IMR-90 (cell line): Measurements from ENCODE around the gene SALL4. TPM values are rescaled to one million over a fixed set of nuclear protein-coding genes. Genes with fewer than 3 reads are reported as not detected.

Experiments used
- ATAC-seq: fragments of 200-7000 bp; cut with Tn5 transposase; 2 replicates; pipeline ENCODE4 v1.9.1; 2020; ENCODE audit warnings: low read depth, mild to moderate bottlenecking, moderate library complexity
- BruUV-seq: library from RNA; stranded (reverse); fragments of 400-500 nt; replicated peaks from 2 replicates; lab custom pipeline; 2021; lab: Mats Ljungman, UMichigan
- CTCF ChIA-PET: fragments of 300-600 bp; formaldehyde crosslinking; extraction: SDS; loops from one replicate; lab custom pipeline; 2021; ENCODE audit warnings: antibody characterized with exemption; lab: Yijun Ruan, JAX
- POLR2A ChIA-PET: fragments of 300-600 bp; sonication (Branson Sonifier 250); formaldehyde crosslinking; loops from one replicate; lab custom pipeline; 2022; ENCODE audit warnings: antibody characterized with exemption; ENCODE audit not compliant: unreplicated experiment; lab: Charles Lee
- DNase-seq: peaks from one replicate; pipeline ENCODE4 v3.0.0; 2013
- H2AFZ ChIP-seq: replicated peaks from 2 replicates; pipeline ENCODE3; 2013; ENCODE audit warnings: low read length, mild to moderate bottlenecking; ENCODE audit not compliant: poor library complexity
- H2AK5ac ChIP-seq: 2 replicates; pipeline ENCODE4 v1.6.1; 2013; ENCODE audit warnings: low read depth, low read length, inconsistent platforms
- H2AK9ac ChIP-seq: replicated peaks from 2 replicates; pipeline ENCODE3; 2013; ENCODE audit warnings: mild to moderate bottlenecking, low read depth, low read length, moderate library complexity; ENCODE audit not compliant: poor library complexity
- H2BK120ac ChIP-seq: 2 replicates; pipeline ENCODE4 v1.6.1; 2013; ENCODE audit warnings: low read depth, low read length, inconsistent platforms
- H2BK15ac ChIP-seq: 3 replicates; pipeline ENCODE4 v1.6.1; 2013; ENCODE audit warnings: low read depth, low read length, inconsistent platforms
- H2BK20ac ChIP-seq: 2 replicates; pipeline ENCODE4 v1.6.1; 2013; ENCODE audit warnings: low read depth, mild to moderate bottlenecking, inconsistent platforms, low read length, moderate library complexity
- H2BK5ac ChIP-seq: 2 replicates; pipeline ENCODE4 v1.6.1; 2013; ENCODE audit warnings: mild to moderate bottlenecking, low read depth, low read length, inconsistent platforms; ENCODE audit not compliant: poor library complexity, severe bottlenecking
- H3K14ac ChIP-seq: replicated peaks from 2 replicates; pipeline ENCODE4 v1.6.1; 2013; ENCODE audit warnings: low read depth, low read length, inconsistent platforms
- H3K18ac ChIP-seq: 2 replicates; pipeline ENCODE4 v1.6.1; 2013; ENCODE audit warnings: low read depth, low read length, control low read depth
- H3K23ac ChIP-seq: 2 replicates; pipeline ENCODE4 v1.6.1; 2013; ENCODE audit warnings: low read depth, low read length, inconsistent platforms
- H3K27ac ChIP-seq: 2 replicates; pipeline ENCODE4 v1.5.1; 2013; ENCODE audit warnings: mild to moderate bottlenecking, control low read depth, low read length; ENCODE audit not compliant: insufficient read depth
- H3K27me3 ChIP-seq: 2 replicates; pipeline ENCODE4 v1.6.1; 2013; ENCODE audit warnings: low read length; ENCODE audit not compliant: control insufficient read depth, insufficient read depth
- H3K36me3 ChIP-seq: 2 replicates; pipeline ENCODE4 v1.6.1; 2013; ENCODE audit warnings: low read length, mixed read lengths; ENCODE audit not compliant: control insufficient read depth, insufficient read depth
- H3K4ac ChIP-seq: 2 replicates; pipeline ENCODE4 v1.6.1; 2013; ENCODE audit warnings: low read depth, low read length, inconsistent platforms
- H3K4me1 ChIP-seq: 2 replicates; pipeline ENCODE4 v1.6.1; 2013; ENCODE audit warnings: low read length, mixed read lengths; ENCODE audit not compliant: control insufficient read depth, insufficient read depth
- H3K4me2 ChIP-seq: 2 replicates; pipeline ENCODE4 v1.6.1; 2013; ENCODE audit warnings: low read depth, mild to moderate bottlenecking, control low read depth, low read length, moderate library complexity
- H3K4me3 ChIP-seq: 2 replicates; pipeline ENCODE4 v1.5.1; 2013; ENCODE audit warnings: low read depth, mild to moderate bottlenecking, control low read depth, low read length, moderate library complexity; ENCODE audit not compliant: insufficient read depth
- H3K56ac ChIP-seq: 2 replicates; pipeline ENCODE4 v1.6.1; 2013; ENCODE audit warnings: low read length, inconsistent platforms; ENCODE audit not compliant: insufficient read depth; ENCODE audit errors: extremely low read depth
- H3K79me1 ChIP-seq, 2 experiments: 2 replicates each; pipeline ENCODE4 v1.6.1; 2013; ENCODE audit warnings: low read length in 2 of 2, inconsistent platforms in 1 of 2, low read depth in 1 of 2
- H3K9ac ChIP-seq: 2 replicates; pipeline ENCODE4 v1.6.1; 2013; ENCODE audit warnings: low read depth, low read length, control low read depth
- H3K9me1 ChIP-seq: 2 replicates; pipeline ENCODE4 v1.6.1; 2013; ENCODE audit warnings: low read length, inconsistent platforms; ENCODE audit not compliant: insufficient read depth
- H3K9me3 ChIP-seq: 2 replicates; pipeline ENCODE4 v1.6.1; 2013; ENCODE audit warnings: low read length; ENCODE audit not compliant: control insufficient read depth, insufficient read depth
- H4K20me1 ChIP-seq: 2 replicates; pipeline ENCODE4 v1.6.1; 2013; ENCODE audit warnings: low read length, inconsistent platforms; ENCODE audit not compliant: insufficient read depth
- H4K5ac ChIP-seq: 2 replicates; pipeline ENCODE4 v1.6.1; 2013; ENCODE audit warnings: mild to moderate bottlenecking, low read depth, low read length, control low read depth
- H4K8ac ChIP-seq, 2 experiments: 2 replicates each; pipeline ENCODE4 v1.6.1; 2013; ENCODE audit warnings: low read depth in 2 of 2, low read length in 2 of 2, control low read depth in 1 of 2, inconsistent platforms in 1 of 2
- H4K91ac ChIP-seq: 2 replicates; pipeline ENCODE4 v1.6.1; 2013; ENCODE audit warnings: low read depth, low read length, inconsistent platforms; ENCODE audit not compliant: insufficient read depth
- CEBPB ChIP-seq: IDR thresholded peaks from 2 replicates; pipeline ENCODE4 v1.6.1; 2012; ENCODE audit warnings: low read depth, low read length, improper control_type of control experiment
- CHD1 ChIP-seq: IDR thresholded peaks from 2 replicates; pipeline ENCODE4 v1.6.1; 2012; ENCODE audit warnings: low read depth, low read length, improper control_type of control experiment
- FOS ChIP-seq: fragments of 150-350 bp; IDR thresholded peaks from 2 replicates; pipeline ENCODE4 v1.6.1; 2016; ENCODE audit warnings: low read depth, low read length
- MAFK ChIP-seq: IDR thresholded peaks from 2 replicates; pipeline ENCODE4 v1.6.1; 2012; ENCODE audit warnings: low read depth, low read length, improper control_type of control experiment
- MAZ ChIP-seq: IDR thresholded peaks from 2 replicates; pipeline ENCODE4 v1.6.1; 2012; ENCODE audit warnings: low read depth, mild to moderate bottlenecking, low read length, improper control_type of control experiment, moderate library complexity, borderline replicate concordance
- MXI1 ChIP-seq: IDR thresholded peaks from 2 replicates; pipeline ENCODE4 v1.6.1; 2012; ENCODE audit warnings: low read depth, mild to moderate bottlenecking, low read length, moderate library complexity, borderline replicate concordance
- NFE2L2 ChIP-seq: fragments of 150-350 bp; IDR thresholded peaks from 2 replicates; pipeline ENCODE4 v1.6.1; 2016; ENCODE audit warnings: low read depth, mild to moderate bottlenecking, low read length
- POLR2A ChIP-seq: IDR thresholded peaks from 2 replicates; pipeline ENCODE4 v1.6.1; 2012; ENCODE audit warnings: mild to moderate bottlenecking, low read depth, low read length
- RAD21 ChIP-seq: IDR thresholded peaks from 2 replicates; pipeline ENCODE4 v1.6.1; 2012; ENCODE audit warnings: low read length, improper control_type of control experiment
- RCOR1 ChIP-seq: IDR thresholded peaks from 2 replicates; pipeline ENCODE4 v1.6.1; 2012; ENCODE audit warnings: mild to moderate bottlenecking, low read length, improper control_type of control experiment; ENCODE audit not compliant: insufficient replicate concordance
- RFX5 ChIP-seq: IDR thresholded peaks from 2 replicates; pipeline ENCODE4 v1.8.0; 2012; ENCODE audit warnings: low read depth, mild to moderate bottlenecking, low read length, moderate library complexity
- SMC3 ChIP-seq: fragments of 150-350 bp; IDR thresholded peaks from 2 replicates; pipeline ENCODE4 v1.6.1; 2016; ENCODE audit warnings: low read depth, mild to moderate bottlenecking, antibody characterized with exemption, low read length, moderate library complexity
- WGBS, 2 experiments: methylation state at CpG; one replicate each; pipeline versions ENCODE4 v1.1.5 to v1.1.7; 2013; ENCODE audit warnings: missing lambda C conversion rate in 2 of 2; ENCODE audit not compliant: insufficient read length in 1 of 2; ENCODE audit errors: extremely low coverage in 2 of 2; 5-methylcytosine and 5-hydroxymethylcytosine counted together
- dilution Hi-C: fragments of 300-500 bp; cut with HindIII; formaldehyde crosslinking; loops from one replicate; pipeline ENCODE4 v1.14.3; 2018; ENCODE audit warnings: low sequenced_read_pairs; ENCODE audit not compliant: unreplicated experiment
- in situ Hi-C: fragments of 300-500 bp; cut with MboI; formaldehyde crosslinking; loops from 3 replicates; pipeline ENCODE4 v1.14.3; 2019; ENCODE audit warnings: low sequenced_read_pairs, inconsistent platforms, mixed read lengths
- intact Hi-C: fragments of 100-400 bp; cut with micrococcal nuclease; formaldehyde crosslinking; loops from 2 replicates; pipeline ENCODE4 v1.10.0; 2022
- polyA plus RNA-seq, 3 experiments: library from polyadenylated mRNA; depleted of rRNA; stranded (reverse); fragments of >200 nt; gene quantifications; 2 replicates each; pipeline ENCODE4 v1.2.3, GENCODE V29; 2012; ENCODE audit warnings: low replicate concordance in 1 of 3
- total RNA-seq: library from RNA; depleted of rRNA; stranded (reverse); fragments of >200 nt; gene quantifications from 2 replicates; pipeline ENCODE4 v1.2.3, GENCODE V29; 2012
- TF ChIP-seq, protein P1 (sequence below): fragments of 150-350 bp; IDR thresholded peaks from 2 replicates; pipeline ENCODE4 v1.6.1; 2017; ENCODE audit warnings: mild to moderate bottlenecking, antibody characterized with exemption, low read length, low read depth
- TF ChIP-seq, protein P2 (sequence below): conservative IDR thresholded peaks from 2 replicates; pipeline ENCODE4 v1.5.1; 2012; ENCODE audit warnings: mild to moderate bottlenecking, low read depth, low read length, improper control_type of control experiment

SALL4 gene
- total and polyA plus RNA-seq, 2 of the 4 experiments (the other 2 are of a cell fraction) = not detected

DNA sequence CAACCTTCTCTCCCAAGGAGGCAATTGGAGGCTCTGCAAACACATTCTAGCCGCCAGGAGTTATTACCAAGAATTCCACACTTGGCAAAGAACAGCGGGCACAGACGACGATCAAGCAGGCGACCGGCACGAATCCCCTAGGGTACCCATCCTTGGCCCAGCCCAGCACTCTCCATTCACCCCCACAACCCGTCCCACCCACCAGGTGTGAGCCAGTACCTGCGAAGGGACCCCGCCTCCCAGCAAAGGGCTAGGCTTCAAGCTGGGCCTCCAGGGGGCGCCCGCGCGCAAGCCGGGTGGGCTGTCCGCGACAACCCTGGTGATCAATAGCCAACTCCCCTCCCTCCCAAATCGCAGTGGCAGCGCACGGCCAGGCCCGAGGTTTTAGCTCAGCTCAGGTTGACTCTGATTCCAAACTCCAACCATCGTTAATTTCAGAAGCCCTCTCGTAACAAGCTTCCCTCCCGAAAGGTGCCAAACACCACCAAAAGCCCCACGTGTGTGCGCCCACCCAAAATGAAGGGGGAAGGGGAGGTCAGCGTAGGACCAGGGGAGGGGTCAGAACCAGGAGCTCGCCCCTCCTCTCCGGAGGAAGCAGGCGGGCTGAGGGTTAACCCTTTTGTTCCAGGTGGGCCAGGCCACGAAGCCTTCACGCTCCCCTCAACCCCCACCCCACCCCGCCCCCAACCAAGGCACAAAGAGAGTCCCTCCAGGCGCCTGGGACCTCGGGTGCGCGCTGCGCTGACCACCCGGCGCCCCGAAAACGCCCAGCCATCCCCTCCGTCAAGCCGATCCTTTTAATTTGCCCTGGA lies 2.1 kb downstream of the SALL4 start:
- peak overlapping the region; percentile 88 for H2AFZ ChIP-seq
- H3K9me1 ChIP-seq = no peaks in the 10 kb centered on the region
- H3K4me3 ChIP-seq = peak overlapping the region; percentile 40
- H3K79me1 ChIP-seq = no peaks in the 10 kb centered on the region
- H4K91ac ChIP-seq = no peak overlapping the region
- no peaks in the 10 kb centered on the region for H3K9me3 ChIP-seq
- dilution Hi-C loops = no loop called here
- H4K8ac ChIP-seq = peak overlapping the region in 1 of 2 experiments; percentile 71; a peak in 1 of 4 replicates
- H3K4ac ChIP-seq = peak overlapping the region; percentile 31; the same call in 1 of the 2 replicates
- H2BK120ac ChIP-seq = peak overlapping the region; percentile 35; the same call in 1 of the 2 replicates
- no peak overlapping the region; the same call in 1 of the 2 replicates for H3K18ac ChIP-seq
- BruUV-seq = no TSS peak
- H3K14ac ChIP-seq = 0 out of 2 replicates have a peak overlapping the region, but pooled peaks have one; percentile 6
- ATAC-seq (peak; percentile 69), DNase-seq (no peak)
- no peak overlapping the region for H3K27ac ChIP-seq
- peaks cover 5% of the 10 kb centered on the region; the same call in 1 of the 2 replicates for H3K4me1 ChIP-seq
- intact Hi-C loops = loop anchor here (1.0 to 10.0 kb wide), 2 partner anchors 165 to 283 kb away; no protein-coding TSS in a partner anchor
- WGBS, 2 experiments = 2% methylated on average over 19 of the region's 44 CpGs; no CpG with 5 or more reads in 1 of the 2 experiments
- ChIA-PET POLR2A (no interaction called here), CTCF (interaction anchor here (0.6 to 1.4 kb wide), 5 partner anchors 8 to 261 kb away, joined by 3 to 6 read pairs (median 3); no protein-coding TSS in a partner anchor)
- H4K20me1 ChIP-seq = no peaks in the 10 kb centered on the region
- peak overlapping the region; percentile 40 for H2AK5ac ChIP-seq
- H2BK20ac ChIP-seq = peak overlapping the region; percentile 33; the same call in 1 of the 2 replicates
- H2AK9ac ChIP-seq = peak overlapping the region; percentile 82
- H3K56ac ChIP-seq = no peak overlapping the region
- in situ Hi-C loops = loop anchor here (10.0 kb wide), 1 partner anchor 285 kb away; no protein-coding TSS in a partner anchor
- no peak overlapping the region for H2BK15ac ChIP-seq
- peak overlapping the region; percentile 59; the same call in 1 of the 2 replicates for H3K23ac ChIP-seq
- no peak overlapping the region; the same call in 1 of the 2 replicates for H4K5ac ChIP-seq
- H3K9ac ChIP-seq = peak overlapping the region; percentile 34; the same call in 1 of the 2 replicates
- H3K4me2 ChIP-seq = peak overlapping the region; percentile 99
- no peaks in the 10 kb centered on the region for H3K36me3 ChIP-seq
- H2BK5ac ChIP-seq = no peak overlapping the region
- H3K27me3 ChIP-seq = peaks cover 25% of the 10 kb centered on the region
- TF ChIP-seq CHD1 = no peak
- peak; percentile 35; the same call in 1 of the 2 replicates for TF ChIP-seq SMC3
- no peak; the same call in 1 of the 2 replicates for TF ChIP-seq MAZ
- TF ChIP-seq, protein P1, sequence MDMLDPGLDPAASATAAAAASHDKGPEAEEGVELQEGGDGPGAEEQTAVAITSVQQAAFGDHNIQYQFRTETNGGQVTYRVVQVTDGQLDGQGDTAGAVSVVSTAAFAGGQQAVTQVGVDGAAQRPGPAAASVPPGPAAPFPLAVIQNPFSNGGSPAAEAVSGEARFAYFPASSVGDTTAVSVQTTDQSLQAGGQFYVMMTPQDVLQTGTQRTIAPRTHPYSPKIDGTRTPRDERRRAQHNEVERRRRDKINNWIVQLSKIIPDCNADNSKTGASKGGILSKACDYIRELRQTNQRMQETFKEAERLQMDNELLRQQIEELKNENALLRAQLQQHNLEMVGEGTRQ = no peak
- TF ChIP-seq FOS = no peak
- no peak for TF ChIP-seq RCOR1
- TF ChIP-seq CEBPB = no peak
- TF ChIP-seq NFE2L2 = no peak
- no peak for TF ChIP-seq RFX5
- no peak for TF ChIP-seq MAFK
- TF ChIP-seq MXI1 = no peak
- TF ChIP-seq POLR2A = no peak
- TF ChIP-seq RAD21 = peak; percentile 58
- TF ChIP-seq, protein P2, sequence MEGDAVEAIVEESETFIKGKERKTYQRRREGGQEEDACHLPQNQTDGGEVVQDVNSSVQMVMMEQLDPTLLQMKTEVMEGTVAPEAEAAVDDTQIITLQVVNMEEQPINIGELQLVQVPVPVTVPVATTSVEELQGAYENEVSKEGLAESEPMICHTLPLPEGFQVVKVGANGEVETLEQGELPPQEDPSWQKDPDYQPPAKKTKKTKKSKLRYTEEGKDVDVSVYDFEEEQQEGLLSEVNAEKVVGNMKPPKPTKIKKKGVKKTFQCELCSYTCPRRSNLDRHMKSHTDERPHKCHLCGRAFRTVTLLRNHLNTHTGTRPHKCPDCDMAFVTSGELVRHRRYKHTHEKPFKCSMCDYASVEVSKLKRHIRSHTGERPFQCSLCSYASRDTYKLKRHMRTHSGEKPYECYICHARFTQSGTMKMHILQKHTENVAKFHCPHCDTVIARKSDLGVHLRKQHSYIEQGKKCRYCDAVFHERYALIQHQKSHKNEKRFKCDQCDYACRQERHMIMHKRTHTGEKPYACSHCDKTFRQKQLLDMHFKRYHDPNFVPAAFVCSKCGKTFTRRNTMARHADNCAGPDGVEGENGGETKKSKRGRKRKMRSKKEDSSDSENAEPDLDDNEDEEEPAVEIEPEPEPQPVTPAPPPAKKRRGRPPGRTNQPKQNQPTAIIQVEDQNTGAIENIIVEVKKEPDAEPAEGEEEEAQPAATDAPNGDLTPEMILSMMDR = peak; percentile 64
